GM12873 (cell line): ENCODE data around the gene APP.

ENCODE experiments used
- CTCF ChIP-seq: IDR thresholded peaks from 2 replicates; pipeline ENCODE4 v1.5.1; 2012; ENCODE audit warnings: low read depth, mild to moderate bottlenecking, moderate library complexity, low read length, control low read depth; ENCODE audit not compliant: insufficient read depth; ENCODE audit errors: missing control alignments

APP gene

GRCh38 chr21:26011292-26011940, 159.2 kb downstream of the APP start:
- no peak for TF ChIP-seq CTCF

- TF ChIP-seq CTCF: no peak
Measured at GRCh38 chr21:26007951-26008498, 162.5 kb downstream of the APP start.

- no peak for TF ChIP-seq CTCF
Measured at GRCh38 chr21:26005464-26005863, 165.1 kb downstream of the APP start.

GRCh38 chr21:26003404-26003803, 167.2 kb downstream of the APP start:
- TF ChIP-seq CTCF: no peak

- no peak for TF ChIP-seq CTCF
Measured at GRCh38 chr21:26001356-26001755, 169.2 kb downstream of the APP start.

- TF ChIP-seq CTCF: no peak
Measured at GRCh38 chr21:25999921-26000582, 170.5 kb downstream of the APP start.

- no peak for TF ChIP-seq CTCF
Measured at GRCh38 chr21:25997788-25998611, 172.6 kb downstream of the APP start.
